Type B pancreatic cell (in vitro differentiated cells): ENCODE results near the gene DLG5. TPM values are rescaled to one million over a fixed set of nuclear protein-coding genes. Genes with fewer than 3 reads are reported as not detected.

ENCODE experiments used
- DNase-seq: peaks from one replicate; pipeline ENCODE4 v3.0.0; 2021; ENCODE audit warnings: mixed read lengths; ENCODE audit not compliant: unreplicated experiment; ENCODE audit errors: extremely low spot score
- H3K27ac Mint-ChIP-seq: 2 replicates; pipeline ENCODE4 v1.8.0; 2021; ENCODE audit warnings: mild to moderate bottlenecking, mixed read lengths
- H3K27me3 Mint-ChIP-seq: 2 replicates; pipeline ENCODE4 v1.8.0; 2021; ENCODE audit warnings: mixed read lengths
- H3K36me3 Mint-ChIP-seq: 2 replicates; pipeline ENCODE4 v1.8.0; 2021; ENCODE audit warnings: mixed read lengths
- H3K4me1 Mint-ChIP-seq: one replicate; pipeline ENCODE4 v1.8.0; 2021; ENCODE audit warnings: mixed read lengths; ENCODE audit not compliant: unreplicated experiment
- H3K4me3 Mint-ChIP-seq: 2 replicates; pipeline ENCODE4 v1.8.0; 2021; ENCODE audit warnings: mild to moderate bottlenecking, mixed read lengths
- H3K9me3 Mint-ChIP-seq: 2 replicates; pipeline ENCODE4 v1.8.0; 2021; ENCODE audit warnings: mixed read lengths
- CTCF ChIP-seq: fragments of 200-600 bp; sonication (generic); conservative IDR thresholded peaks from 2 replicates; pipeline ENCODE4 v1.5.0; 2021; ENCODE audit warnings: antibody characterized with exemption, mild to moderate bottlenecking
- total RNA-seq: library from RNA; stranded (reverse); gene quantifications from 2 replicates; pipeline ENCODE4 v1.2.1, GENCODE V29; 2021; ENCODE audit warnings: low replicate concordance

The DLG5 gene
- total RNA-seq, 1 donor from 2014 or later, result 80.0 TPM

- H3K4me1 Mint-ChIP-seq, result peaks cover 21% of the 10 kb centered on the region
- peaks cover 25% of the 10 kb centered on the region for H3K36me3 Mint-ChIP-seq
- peak overlapping the region; percentile 73 for H3K27ac Mint-ChIP-seq
- no peaks in the 10 kb centered on the region for H3K27me3 Mint-ChIP-seq
- no peak for DNase-seq
- no peak for TF ChIP-seq CTCF
- no peaks in the 10 kb centered on the region for H3K9me3 Mint-ChIP-seq
- no peak overlapping the region for H3K4me3 Mint-ChIP-seq
Observed at GRCh38 chr10:77844177-77844576, 82.4 kb downstream of the DLG5 start.

GRCh38 chr10:77843264-77843663 is 83.3 kb downstream of the DLG5 start:
- no peak for DNase-seq
- H3K27me3 Mint-ChIP-seq, result no peaks in the 10 kb centered on the region
- peaks cover 16% of the 10 kb centered on the region for H3K4me1 Mint-ChIP-seq
- H3K27ac Mint-ChIP-seq, result no peak overlapping the region
- H3K36me3 Mint-ChIP-seq, result peaks cover 25% of the 10 kb centered on the region
- H3K9me3 Mint-ChIP-seq, result no peaks in the 10 kb centered on the region
- no peak overlapping the region for H3K4me3 Mint-ChIP-seq
- TF ChIP-seq CTCF, result no peak

GRCh38 chr10:77842652-77843212 is 83.8 kb downstream of the DLG5 start:
- Mint-ChIP-seq H3K4me3 (no peak overlapping the region), H3K27ac (no peak overlapping the region)

GRCh38 chr10:77841711-77842375 is 84.7 kb downstream of the DLG5 start:
- H3K4me3 Mint-ChIP-seq, result no peak overlapping the region
- H3K27ac Mint-ChIP-seq, result no peak overlapping the region
- H3K36me3 Mint-ChIP-seq, result peaks cover 16% of the 10 kb centered on the region
- no peak for DNase-seq
- H3K4me1 Mint-ChIP-seq, result peaks cover 10% of the 10 kb centered on the region
- H3K9me3 Mint-ChIP-seq, result no peaks in the 10 kb centered on the region
- no peaks in the 10 kb centered on the region for H3K27me3 Mint-ChIP-seq
- TF ChIP-seq CTCF, result no peak

More at GRCh38 chr10:77842652-77843212, 83.8 kb downstream of the DLG5 start:
- Mint-ChIP-seq H3K4me1 (peaks cover 18% of the 10 kb centered on the region), H3K36me3 (peaks cover 23% of the 10 kb centered on the region), H3K9me3 (no peaks in the 10 kb centered on the region), H3K27me3 (no peaks in the 10 kb centered on the region)
- DNase-seq, result no peak
- TF ChIP-seq CTCF, result no peak

- Mint-ChIP-seq H3K4me3 (no peak overlapping the region), H3K36me3 (peaks cover 22% of the 10 kb centered on the region), H3K4me1 (peaks cover 11% of the 10 kb centered on the region), H3K9me3 (no peaks in the 10 kb centered on the region), H3K27me3 (no peaks in the 10 kb centered on the region), H3K27ac (no peak overlapping the region)
- no peak for TF ChIP-seq CTCF
- DNase-seq, result no peak
Observed at GRCh38 chr10:77840636-77841035, 85.9 kb downstream of the DLG5 start.
